GM23338 (cell line): ENCODE measurements around the gene TRA2B. TPM values are rescaled to one million over a fixed set of nuclear protein-coding genes. Genes with fewer than 3 reads are reported as not detected.

ENCODE experiments used
- ATAC-seq: fragments of 200-7000 bp; cut with Tn5 transposase; 3 replicates; pipeline ENCODE4 v1.9.1; 2020
- DNase-seq: peaks from one replicate; pipeline ENCODE4 v3.0.0-alpha.2; 2015; ENCODE audit warnings: low spot score
- H2AFZ ChIP-seq: fragments of 200-600 bp; sonication (generic); 2 replicates; pipeline ENCODE4 v1.8.0; 2016; ENCODE audit warnings: antibody characterized with exemption, mild to moderate bottlenecking, moderate library complexity
- H3F3A ChIP-seq: fragments of 200-600 bp; sonication (generic); replicated peaks from 2 replicates; pipeline ENCODE4 v1.8.0; 2017; ENCODE audit warnings: antibody characterized with exemption, mixed run types, low read depth
- H3K27ac ChIP-seq: fragments of 200-600 bp; sonication (generic); 2 replicates; pipeline ENCODE4 v1.6.1; 2016; ENCODE audit warnings: low read depth
- H3K27me3 ChIP-seq: fragments of 200-600 bp; sonication (generic); 2 replicates; pipeline ENCODE4 v1.8.0; 2016; ENCODE audit warnings: mild to moderate bottlenecking, mixed run types, moderate library complexity; ENCODE audit not compliant: insufficient read depth
- H3K36me3 ChIP-seq: fragments of 200-600 bp; sonication (generic); 2 replicates; pipeline ENCODE4 v1.8.0; 2016; ENCODE audit warnings: mild to moderate bottlenecking; ENCODE audit not compliant: insufficient read depth
- H3K4me1 ChIP-seq: fragments of 200-600 bp; sonication (generic); 2 replicates; pipeline ENCODE4 v1.8.0; 2016; ENCODE audit warnings: mild to moderate bottlenecking, moderate library complexity; ENCODE audit not compliant: insufficient read depth
- H3K4me2 ChIP-seq: fragments of 200-600 bp; sonication (generic); 2 replicates; pipeline ENCODE4 v1.7.1; 2017; ENCODE audit warnings: mixed run types
- H3K4me3 ChIP-seq: fragments of 200-600 bp; sonication (generic); 2 replicates; pipeline ENCODE4 v1.6.1; 2016; ENCODE audit warnings: mixed run types
- H3K79me2 ChIP-seq: fragments of 200-600 bp; sonication (generic); replicated peaks from 2 replicates; pipeline ENCODE4 v1.8.0; 2017; ENCODE audit warnings: mild to moderate bottlenecking; ENCODE audit not compliant: insufficient read depth
- H3K9me2 ChIP-seq: fragments of 200-600 bp; sonication (generic); 2 replicates; pipeline ENCODE4 v1.8.0; 2017; ENCODE audit not compliant: insufficient read depth
- H4K20me1 ChIP-seq: fragments of 200-600 bp; sonication (generic); replicated peaks from 2 replicates; pipeline ENCODE4 v1.8.0; 2017; ENCODE audit warnings: mild to moderate bottlenecking; ENCODE audit not compliant: insufficient read depth
- H3K27ac Mint-ChIP-seq: 2 replicates; pipeline ENCODE4 v1.8.0; 2020; ENCODE audit warnings: inconsistent platforms, mild to moderate bottlenecking, moderate library complexity, mixed read lengths
- H3K27me3 Mint-ChIP-seq: 3 replicates; pipeline ENCODE4 v1.8.0; 2022; ENCODE audit warnings: low read depth, mild to moderate bottlenecking, moderate library complexity, mixed read lengths, inconsistent platforms; ENCODE audit not compliant: insufficient read depth, poor library complexity
- H3K36me3 Mint-ChIP-seq: 3 replicates; pipeline ENCODE4 v1.8.0; 2021; ENCODE audit warnings: low read depth, mild to moderate bottlenecking, inconsistent platforms, moderate library complexity, mixed read lengths
- H3K4me1 Mint-ChIP-seq: 3 replicates; pipeline ENCODE4 v1.8.0; 2020; ENCODE audit warnings: mild to moderate bottlenecking, inconsistent platforms, mixed read lengths
- H3K4me3 Mint-ChIP-seq: 3 replicates; pipeline ENCODE4 v1.8.0; 2021; ENCODE audit warnings: moderate library complexity, mild to moderate bottlenecking, inconsistent platforms, mixed read lengths
- H3K9me3 Mint-ChIP-seq: 3 replicates; pipeline ENCODE4 v1.8.0; 2020; ENCODE audit warnings: moderate library complexity, mild to moderate bottlenecking, inconsistent platforms, mixed read lengths
- CREB1 ChIP-seq: fragments of 250-450 bp; sonication (Bioruptor Pico); IDR thresholded peaks from 2 replicates; pipeline ENCODE4 v1.5.0; 2020; ENCODE audit warnings: low read depth, mild to moderate bottlenecking, moderate library complexity
- EZH2 ChIP-seq: fragments of 200-600 bp; sonication (generic); IDR thresholded peaks from one replicate; pipeline ENCODE4 v1.8.0; 2017; ENCODE audit warnings: antibody characterized with exemption, mild to moderate bottlenecking, low read depth; ENCODE audit not compliant: unreplicated experiment
- JUNB ChIP-seq: IDR thresholded peaks from one replicate; pipeline ENCODE4 v1.6.1; 2016; ENCODE audit warnings: antibody characterized with exemption; ENCODE audit not compliant: unreplicated experiment
- NANOG ChIP-seq: IDR thresholded peaks from 2 replicates; pipeline ENCODE4 v1.6.1; 2016; ENCODE audit warnings: antibody characterized with exemption, borderline replicate concordance
- ZNF331 ChIP-seq: fragments of 250-450 bp; sonication (Bioruptor Pico); IDR thresholded peaks from 2 replicates; pipeline ENCODE4 v1.5.0; 2020; ENCODE audit warnings: low read depth, mild to moderate bottlenecking, moderate library complexity
- polyA plus RNA-seq: library from polyadenylated mRNA; unstranded; fragments of >200 nt; fragmentation: Nextera tagmentation; extraction: Ambion mirVana; gene quantifications from 2 replicates; pipeline ENCODE4 v1.2.1, GENCODE V29; 2016
- total RNA-seq: library from RNA; depleted of rRNA; stranded (reverse); fragments of >200 nt; shearing (Covaris generic); gene quantifications from 2 replicates; pipeline ENCODE4 v1.2.3, GENCODE V29; 2014
- TF ChIP-seq, protein P1 (sequence below): IDR thresholded peaks from one replicate; pipeline ENCODE4 v1.6.1; 2018; ENCODE audit warnings: antibody characterized with exemption; ENCODE audit not compliant: unreplicated experiment
- TF ChIP-seq, protein P2 (sequence below), 2 experiments: fragments of 200-600 bp in 1 of 2; sonication (generic) in 1 of 2; conservative IDR thresholded peaks; 2 replicates each; pipeline versions ENCODE4 v1.5.1 to v1.6.1; 2016 to 2017; ENCODE audit warnings: antibody characterized with exemption in 2 of 2, low read depth in 2 of 2, mild to moderate bottlenecking in 2 of 2, moderate library complexity in 1 of 2
- TF ChIP-seq, protein P3 (sequence below): fragments of 250-450 bp; sonication (Bioruptor Pico); IDR thresholded peaks from 2 replicates; pipeline ENCODE4 v1.5.0; 2020; ENCODE audit warnings: mild to moderate bottlenecking, moderate library complexity

Gene TRA2B
- total and polyA plus RNA-seq, 2 experiments from 2014 or later, result 360 to 602 TPM

DNA sequence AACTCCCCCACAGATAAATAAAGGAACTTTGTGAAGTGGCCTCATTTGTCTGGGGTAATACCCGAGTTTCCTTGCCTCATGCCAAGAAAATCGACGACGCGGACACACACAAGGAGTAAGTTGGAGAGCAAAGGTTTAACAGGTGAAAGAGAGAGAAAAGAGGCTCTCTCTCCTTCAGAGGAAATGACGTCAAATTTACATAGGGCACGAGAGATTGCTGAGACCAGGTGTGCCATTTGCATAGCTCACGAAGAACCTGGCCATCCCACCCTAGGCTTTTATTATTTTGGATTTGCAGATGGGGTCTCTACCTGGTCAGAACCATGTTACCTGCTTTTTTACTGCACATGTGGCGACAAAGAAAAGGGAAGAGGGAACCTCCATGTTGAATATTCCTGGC, 63.7 kb downstream of the TRA2B start (continued):
- TF ChIP-seq, protein P1, sequence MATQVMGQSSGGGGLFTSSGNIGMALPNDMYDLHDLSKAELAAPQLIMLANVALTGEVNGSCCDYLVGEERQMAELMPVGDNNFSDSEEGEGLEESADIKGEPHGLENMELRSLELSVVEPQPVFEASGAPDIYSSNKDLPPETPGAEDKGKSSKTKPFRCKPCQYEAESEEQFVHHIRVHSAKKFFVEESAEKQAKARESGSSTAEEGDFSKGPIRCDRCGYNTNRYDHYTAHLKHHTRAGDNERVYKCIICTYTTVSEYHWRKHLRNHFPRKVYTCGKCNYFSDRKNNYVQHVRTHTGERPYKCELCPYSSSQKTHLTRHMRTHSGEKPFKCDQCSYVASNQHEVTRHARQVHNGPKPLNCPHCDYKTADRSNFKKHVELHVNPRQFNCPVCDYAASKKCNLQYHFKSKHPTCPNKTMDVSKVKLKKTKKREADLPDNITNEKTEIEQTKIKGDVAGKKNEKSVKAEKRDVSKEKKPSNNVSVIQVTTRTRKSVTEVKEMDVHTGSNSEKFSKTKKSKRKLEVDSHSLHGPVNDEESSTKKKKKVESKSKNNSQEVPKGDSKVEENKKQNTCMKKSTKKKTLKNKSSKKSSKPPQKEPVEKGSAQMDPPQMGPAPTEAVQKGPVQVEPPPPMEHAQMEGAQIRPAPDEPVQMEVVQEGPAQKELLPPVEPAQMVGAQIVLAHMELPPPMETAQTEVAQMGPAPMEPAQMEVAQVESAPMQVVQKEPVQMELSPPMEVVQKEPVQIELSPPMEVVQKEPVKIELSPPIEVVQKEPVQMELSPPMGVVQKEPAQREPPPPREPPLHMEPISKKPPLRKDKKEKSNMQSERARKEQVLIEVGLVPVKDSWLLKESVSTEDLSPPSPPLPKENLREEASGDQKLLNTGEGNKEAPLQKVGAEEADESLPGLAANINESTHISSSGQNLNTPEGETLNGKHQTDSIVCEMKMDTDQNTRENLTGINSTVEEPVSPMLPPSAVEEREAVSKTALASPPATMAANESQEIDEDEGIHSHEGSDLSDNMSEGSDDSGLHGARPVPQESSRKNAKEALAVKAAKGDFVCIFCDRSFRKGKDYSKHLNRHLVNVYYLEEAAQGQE, result no peak
- no peak for TF ChIP-seq CREB1

DNA sequence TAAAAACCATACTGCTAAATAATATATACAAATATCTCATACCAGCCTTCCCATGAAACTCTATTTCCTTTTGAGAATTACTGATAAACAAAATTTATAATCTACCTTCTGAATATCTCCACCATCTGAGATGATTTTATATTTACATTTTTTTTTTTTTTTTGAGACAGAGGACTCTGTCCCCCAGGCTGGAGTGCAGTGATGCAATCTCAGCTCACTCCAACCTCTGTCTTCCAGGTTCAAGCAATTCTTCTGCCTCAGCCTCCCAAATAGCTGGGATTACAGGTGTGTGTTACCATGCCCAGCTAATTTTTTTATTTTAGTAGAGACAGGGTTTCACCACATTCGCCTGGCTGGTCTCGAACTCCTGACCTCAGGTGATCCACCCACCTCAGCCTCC, 70.2 kb downstream of the TRA2B start:
- Histone ChIP-seq H3K36me3 (no peaks in the 10 kb centered on the region), H3K27ac (no peak overlapping the region), H3K4me2 (no peak overlapping the region), H3K27me3 (no peaks in the 10 kb centered on the region), H3K4me1 (no peaks in the 10 kb centered on the region), H2AFZ (no peak overlapping the region), H4K20me1 (no peaks in the 10 kb centered on the region), H3K4me3 (no peak overlapping the region), H3F3A (no peaks in the 10 kb centered on the region; the same call in 1 of the 2 replicates), H3K79me2 (no peaks in the 10 kb centered on the region), H3K9me2 (no peaks in the 10 kb centered on the region)
- no peaks in the 10 kb centered on the region for H3K27me3 Mint-ChIP-seq
- H3K27ac Mint-ChIP-seq, result no peak overlapping the region
- DNase-seq, result no peak
- H3K9me3 Mint-ChIP-seq, result no peaks in the 10 kb centered on the region
- H3K4me3 Mint-ChIP-seq, result no peak overlapping the region
- peaks cover 7% of the 10 kb centered on the region for H3K4me1 Mint-ChIP-seq
- ATAC-seq, result no peak
- no peaks in the 10 kb centered on the region for H3K36me3 Mint-ChIP-seq
- no peak for TF ChIP-seq ZNF331 (CRISPR knock-in tag)
- TF ChIP-seq, protein P2, sequence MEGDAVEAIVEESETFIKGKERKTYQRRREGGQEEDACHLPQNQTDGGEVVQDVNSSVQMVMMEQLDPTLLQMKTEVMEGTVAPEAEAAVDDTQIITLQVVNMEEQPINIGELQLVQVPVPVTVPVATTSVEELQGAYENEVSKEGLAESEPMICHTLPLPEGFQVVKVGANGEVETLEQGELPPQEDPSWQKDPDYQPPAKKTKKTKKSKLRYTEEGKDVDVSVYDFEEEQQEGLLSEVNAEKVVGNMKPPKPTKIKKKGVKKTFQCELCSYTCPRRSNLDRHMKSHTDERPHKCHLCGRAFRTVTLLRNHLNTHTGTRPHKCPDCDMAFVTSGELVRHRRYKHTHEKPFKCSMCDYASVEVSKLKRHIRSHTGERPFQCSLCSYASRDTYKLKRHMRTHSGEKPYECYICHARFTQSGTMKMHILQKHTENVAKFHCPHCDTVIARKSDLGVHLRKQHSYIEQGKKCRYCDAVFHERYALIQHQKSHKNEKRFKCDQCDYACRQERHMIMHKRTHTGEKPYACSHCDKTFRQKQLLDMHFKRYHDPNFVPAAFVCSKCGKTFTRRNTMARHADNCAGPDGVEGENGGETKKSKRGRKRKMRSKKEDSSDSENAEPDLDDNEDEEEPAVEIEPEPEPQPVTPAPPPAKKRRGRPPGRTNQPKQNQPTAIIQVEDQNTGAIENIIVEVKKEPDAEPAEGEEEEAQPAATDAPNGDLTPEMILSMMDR (conservative IDR thresholded peaks at IDR 0.05; ENCODE audit: low read depth in 2 of 2), result no peak
- no peak for TF ChIP-seq CREB1
- TF ChIP-seq, protein P3, sequence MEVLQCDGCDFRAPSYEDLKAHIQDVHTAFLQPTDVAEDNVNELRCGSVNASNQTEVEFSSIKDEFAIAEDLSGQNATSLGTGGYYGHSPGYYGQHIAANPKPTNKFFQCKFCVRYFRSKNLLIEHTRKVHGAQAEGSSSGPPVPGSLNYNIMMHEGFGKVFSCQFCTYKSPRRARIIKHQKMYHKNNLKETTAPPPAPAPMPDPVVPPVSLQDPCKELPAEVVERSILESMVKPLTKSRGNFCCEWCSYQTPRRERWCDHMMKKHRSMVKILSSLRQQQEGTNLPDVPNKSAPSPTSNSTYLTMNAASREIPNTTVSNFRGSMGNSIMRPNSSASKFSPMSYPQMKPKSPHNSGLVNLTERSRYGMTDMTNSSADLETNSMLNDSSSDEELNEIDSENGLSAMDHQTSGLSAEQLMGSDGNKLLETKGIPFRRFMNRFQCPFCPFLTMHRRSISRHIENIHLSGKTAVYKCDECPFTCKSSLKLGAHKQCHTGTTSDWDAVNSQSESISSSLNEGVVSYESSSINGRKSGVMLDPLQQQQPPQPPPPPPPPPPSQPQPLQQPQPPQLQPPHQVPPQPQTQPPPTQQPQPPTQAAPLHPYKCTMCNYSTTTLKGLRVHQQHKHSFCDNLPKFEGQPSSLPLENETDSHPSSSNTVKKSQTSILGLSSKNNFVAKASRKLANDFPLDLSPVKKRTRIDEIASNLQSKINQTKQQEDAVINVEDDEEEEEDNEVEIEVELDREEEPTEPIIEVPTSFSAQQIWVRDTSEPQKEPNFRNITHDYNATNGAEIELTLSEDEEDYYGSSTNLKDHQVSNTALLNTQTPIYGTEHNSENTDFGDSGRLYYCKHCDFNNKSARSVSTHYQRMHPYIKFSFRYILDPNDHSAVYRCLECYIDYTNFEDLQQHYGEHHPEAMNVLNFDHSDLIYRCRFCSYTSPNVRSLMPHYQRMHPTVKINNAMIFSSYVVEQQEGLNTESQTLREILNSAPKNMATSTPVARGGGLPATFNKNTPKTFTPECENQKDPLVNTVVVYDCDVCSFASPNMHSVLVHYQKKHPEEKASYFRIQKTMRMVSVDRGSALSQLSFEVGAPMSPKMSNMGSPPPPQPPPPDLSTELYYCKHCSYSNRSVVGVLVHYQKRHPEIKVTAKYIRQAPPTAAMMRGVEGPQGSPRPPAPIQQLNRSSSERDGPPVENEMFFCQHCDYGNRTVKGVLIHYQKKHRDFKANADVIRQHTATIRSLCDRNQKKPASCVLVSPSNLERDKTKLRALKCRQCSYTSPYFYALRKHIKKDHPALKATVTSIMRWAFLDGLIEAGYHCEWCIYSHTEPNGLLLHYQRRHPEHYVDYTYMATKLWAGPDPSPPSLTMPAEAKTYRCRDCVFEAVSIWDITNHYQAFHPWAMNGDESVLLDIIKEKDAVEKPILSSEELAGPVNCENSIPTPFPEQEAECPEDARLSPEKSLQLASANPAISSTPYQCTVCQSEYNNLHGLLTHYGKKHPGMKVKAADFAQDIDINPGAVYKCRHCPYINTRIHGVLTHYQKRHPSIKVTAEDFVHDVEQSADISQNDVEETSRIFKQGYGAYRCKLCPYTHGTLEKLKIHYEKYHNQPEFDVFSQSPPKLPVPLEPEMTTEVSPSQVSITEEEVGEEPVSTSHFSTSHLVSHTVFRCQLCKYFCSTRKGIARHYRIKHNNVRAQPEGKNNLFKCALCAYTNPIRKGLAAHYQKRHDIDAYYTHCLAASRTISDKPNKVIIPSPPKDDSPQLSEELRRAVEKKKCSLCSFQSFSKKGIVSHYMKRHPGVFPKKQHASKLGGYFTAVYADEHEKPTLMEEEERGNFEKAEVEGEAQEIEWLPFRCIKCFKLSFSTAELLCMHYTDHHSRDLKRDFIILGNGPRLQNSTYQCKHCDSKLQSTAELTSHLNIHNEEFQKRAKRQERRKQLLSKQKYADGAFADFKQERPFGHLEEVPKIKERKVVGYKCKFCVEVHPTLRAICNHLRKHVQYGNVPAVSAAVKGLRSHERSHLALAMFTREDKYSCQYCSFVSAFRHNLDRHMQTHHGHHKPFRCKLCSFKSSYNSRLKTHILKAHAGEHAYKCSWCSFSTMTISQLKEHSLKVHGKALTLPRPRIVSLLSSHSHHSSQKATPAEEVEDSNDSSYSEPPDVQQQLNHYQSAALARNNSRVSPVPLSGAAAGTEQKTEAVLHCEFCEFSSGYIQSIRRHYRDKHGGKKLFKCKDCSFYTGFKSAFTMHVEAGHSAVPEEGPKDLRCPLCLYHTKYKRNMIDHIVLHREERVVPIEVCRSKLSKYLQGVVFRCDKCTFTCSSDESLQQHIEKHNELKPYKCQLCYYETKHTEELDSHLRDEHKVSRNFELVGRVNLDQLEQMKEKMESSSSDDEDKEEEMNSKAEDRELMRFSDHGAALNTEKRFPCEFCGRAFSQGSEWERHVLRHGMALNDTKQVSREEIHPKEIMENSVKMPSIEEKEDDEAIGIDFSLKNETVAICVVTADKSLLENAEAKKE, result no peak
- TF ChIP-seq EZH2, result no peak
- TF ChIP-seq NANOG, result no peak
- TF ChIP-seq, protein P1, result no peak
- TF ChIP-seq JUNB, result no peak
